A549 treated with dexamethasone at 1 μM for 4 hours (cell line): Measurements from ENCODE around the gene SLC44A2. TPM values are rescaled to one million over a fixed set of nuclear protein-coding genes. Genes with fewer than 3 reads are reported as not detected.

ENCODE experiments used
- total RNA-seq: library from RNA; stranded (reverse); fragments of 200-300 nt; extraction: Qiagen RNA extraction; gene quantifications from 5 replicates; pipeline ENCODE4 v1.2.3, GENCODE V29; 2022

Gene SLC44A2
- total RNA-seq = 6.8 to 9.8 TPM (median 8.8 TPM) in 5 replicates

DNA sequence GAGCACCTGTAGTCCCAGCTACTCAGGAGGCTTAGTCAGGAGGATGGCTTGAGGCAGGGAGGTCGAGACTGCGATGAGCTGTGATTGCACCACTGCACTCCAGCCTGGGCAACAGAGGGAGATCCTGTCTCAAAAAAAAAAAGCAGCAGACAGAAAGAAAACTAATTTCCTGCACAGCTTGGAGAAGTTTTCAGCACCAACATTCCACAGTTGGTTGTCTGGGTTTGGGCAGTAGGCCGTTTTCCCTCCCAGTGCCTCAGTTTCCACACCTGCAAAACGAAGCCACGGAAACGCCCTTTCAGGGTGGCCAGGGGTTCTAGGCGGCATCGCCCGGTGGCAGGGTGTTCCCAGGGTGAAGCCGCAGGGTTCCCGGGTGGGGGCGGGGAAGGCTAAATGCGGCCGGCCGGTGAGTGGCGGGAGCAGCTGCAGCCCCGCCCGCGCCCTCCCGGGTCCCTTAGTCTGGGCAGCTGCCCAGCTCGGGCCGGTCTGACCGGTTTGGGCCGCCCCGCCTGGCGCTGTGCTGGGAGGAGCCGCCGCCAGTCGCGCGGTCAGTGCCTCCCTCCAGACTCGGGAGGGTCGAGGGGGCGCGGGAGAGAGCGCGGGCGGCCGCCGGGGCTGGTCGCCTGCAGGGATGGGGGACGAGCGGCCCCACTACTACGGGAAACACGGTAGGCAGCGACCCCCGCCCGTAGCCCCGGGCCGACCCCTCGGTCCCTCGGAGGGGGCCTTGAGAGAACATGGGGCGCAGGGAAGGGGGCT, at the start of gene SLC44A2:
SLC44A2 (plus strand) TSS at position 551 of the 759 bp plus-strand sequence; CDS start at position 632, 81 bp downstream.

DNA sequence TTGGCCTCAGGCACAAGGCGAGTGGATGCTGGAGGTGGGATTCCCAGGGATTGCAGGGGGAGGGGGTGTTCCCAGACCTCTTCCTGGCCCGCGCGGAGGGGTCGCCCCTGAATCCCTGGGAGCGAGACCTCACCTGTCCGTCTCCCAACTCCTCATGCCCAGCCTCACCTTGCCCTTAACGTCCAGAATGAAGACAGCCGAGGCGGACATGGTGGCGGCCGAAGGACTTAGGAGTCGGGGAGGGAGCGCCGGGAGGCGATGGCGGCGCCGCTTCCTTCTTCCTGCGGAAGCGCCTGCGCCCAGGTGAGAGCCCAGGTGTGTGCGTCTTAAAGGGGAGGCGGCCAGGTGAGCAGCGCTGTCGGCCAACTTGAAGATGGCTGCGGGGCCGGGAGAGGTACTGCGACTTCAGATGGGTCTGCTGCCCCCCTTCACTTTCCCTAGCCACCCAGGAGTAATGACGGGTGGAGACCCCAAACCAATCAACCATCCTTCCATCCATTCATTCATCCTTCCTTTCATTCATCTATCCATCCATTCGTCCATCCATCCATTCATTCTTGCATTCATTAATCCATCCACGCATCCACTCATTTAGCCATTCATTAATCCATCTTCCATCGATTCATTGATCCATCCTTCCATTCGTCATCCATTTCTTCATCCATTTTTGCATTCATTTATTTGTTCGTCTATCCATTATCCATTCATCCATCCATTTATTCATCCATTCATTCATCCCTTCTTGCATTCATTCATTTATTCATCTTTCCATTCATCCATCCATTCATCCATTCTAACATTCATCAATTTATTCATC, 38.1 kb upstream of the SLC44A2 start, which contains the start of gene AP1M2:
AP1M2 (minus strand) TSS at position 291 of the 817 bp plus-strand sequence; CDS start at position 210, 81 bp downstream.

DNA sequence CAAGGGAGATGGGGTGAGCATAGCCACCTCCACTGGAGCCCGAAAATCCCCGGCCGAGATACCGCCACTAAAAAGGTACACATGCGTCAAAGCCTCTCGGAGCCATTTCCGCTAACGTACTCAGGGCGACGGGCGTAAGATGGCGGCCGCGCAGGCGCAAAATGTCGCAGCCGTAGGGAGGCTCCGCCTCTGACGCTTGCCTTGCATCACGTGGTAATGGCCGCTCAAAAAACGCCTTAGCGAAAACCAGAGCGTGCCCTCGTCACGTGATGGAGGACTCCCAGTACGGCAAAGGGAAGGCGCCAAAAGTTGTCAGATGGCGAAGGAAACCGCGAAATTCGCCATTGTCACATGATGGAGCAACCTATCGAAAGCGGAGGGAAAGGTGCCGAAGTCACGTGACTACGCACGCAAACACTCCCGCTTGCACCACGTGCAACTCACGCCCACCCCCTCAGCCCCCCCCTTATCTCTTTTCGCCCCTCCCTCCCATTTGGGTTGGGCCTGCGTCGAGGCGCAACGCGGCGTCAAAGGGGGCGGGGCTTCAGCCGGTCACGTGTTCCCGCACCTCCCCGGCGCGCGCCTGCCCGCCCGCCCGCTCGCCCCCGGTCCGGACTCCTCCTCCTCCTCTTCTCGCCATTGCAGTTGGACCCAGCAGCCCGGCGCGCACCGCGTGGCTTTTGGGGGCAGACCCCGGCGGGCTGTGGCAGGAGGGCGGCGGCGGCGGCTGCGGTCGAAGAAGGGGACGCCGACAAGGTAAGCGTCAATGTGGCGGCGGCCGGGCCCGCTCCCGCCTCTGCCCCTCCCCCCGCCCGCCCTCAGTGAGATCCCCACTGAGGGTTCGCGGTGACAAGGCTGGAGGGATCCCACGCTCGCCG, 28.6 kb downstream of the SLC44A2 start, which contains the start of gene ILF3:
ILF3 (plus strand) TSS at position 615 of the 878 bp plus-strand sequence. CDS start 16,260 bp downstream, outside the sequence.

Other genes with a start within 250 kb of the SLC44A2 start
- gene TYK2, start 245.0 kb upstream of the SLC44A2 start, total RNA-seq = 27.7 to 47.5 TPM (median 44.4 TPM) in 5 replicates
- gene CDC37, start 222.0 kb upstream of the SLC44A2 start, total RNA-seq = 155 to 208 TPM (median 189 TPM) in 5 replicates
- 3.3 to 5.2 TPM (median 4.7 TPM) in 5 replicates for gene PDE4A, start 205.0 kb upstream of the SLC44A2 start, total RNA-seq
- 51.2 to 65.3 TPM (median 56.6 TPM) in 5 replicates for gene KEAP1, start 122.2 kb upstream of the SLC44A2 start, total RNA-seq
- 0.98 to 1.7 TPM (median 1.4 TPM) in 5 replicates for gene S1PR5, start 108.1 kb upstream of the SLC44A2 start, total RNA-seq
- gene ATG4D, start 81.6 kb upstream of the SLC44A2 start, total RNA-seq = 16.4 to 21.2 TPM (median 20.6 TPM) in 5 replicates
- gene KRI1, start 59.5 kb upstream of the SLC44A2 start, total RNA-seq = 13.0 to 18.8 TPM (median 16.6 TPM) in 5 replicates
- gene CDKN2D, start 56.6 kb upstream of the SLC44A2 start, total RNA-seq = 4.6 to 5.9 TPM (median 5.3 TPM) in 5 replicates
- 25.7 to 36.9 TPM (median 30.2 TPM) in 5 replicates for gene AP1M2, start 38.2 kb upstream of the SLC44A2 start, total RNA-seq
- gene ILF3, start 28.8 kb downstream of the SLC44A2 start, total RNA-seq = 132 to 191 TPM (median 177 TPM) in 5 replicates
- gene QTRT1, start 75.9 kb downstream of the SLC44A2 start, total RNA-seq = 25.9 to 31.2 TPM (median 30.5 TPM) in 5 replicates
- gene DNM2, start 92.5 kb downstream of the SLC44A2 start, total RNA-seq = 42.4 to 60.9 TPM (median 58.5 TPM) in 5 replicates
- 23.3 to 25.0 TPM (median 23.7 TPM) in 5 replicates for gene TMED1, start 210.7 kb downstream of the SLC44A2 start, total RNA-seq
- 0.07 to 0.18 TPM (median 0.14 TPM) in 4 of 5 replicates, not detected in the other for gene C19orf38, start 222.9 kb downstream of the SLC44A2 start, total RNA-seq
- gene CARM1, start 246.0 kb downstream of the SLC44A2 start, total RNA-seq = 36.7 to 54.6 TPM (median 52.1 TPM) in 5 replicates